NCI-H146 treated with DMSO at 0.1 percent for 48 hours (cell line): ENCODE results near the gene BPIFB2.

Experiments
- DNase-seq: peaks from one replicate; lab custom pipeline; 2025; ENCODE audit not compliant: unreplicated experiment; lab: John Stamatoyannopoulos, UW

BPIFB2 gene

GRCh38 chr20:33020278-33021161 is 13.0 kb downstream of the BPIFB2 start:
- DNase-seq = no peak

GRCh38 chr20:33021879-33022278 is 14.4 kb downstream of the BPIFB2 start:
- no peak for DNase-seq

GRCh38 chr20:33022289-33022688 is 14.8 kb downstream of the BPIFB2 start:
- DNase-seq = no peak

- no peak for DNase-seq
Observed at GRCh38 chr20:33022694-33023438, 15.4 kb downstream of the BPIFB2 start.

GRCh38 chr20:33023439-33024242 is 16.1 kb downstream of the BPIFB2 start:
- no peak for DNase-seq

GRCh38 chr20:33024243-33024560 is 16.7 kb downstream of the BPIFB2 start:
- no peak for DNase-seq

- DNase-seq = no peak
Observed at GRCh38 chr20:33024609-33025317, 17.3 kb downstream of the BPIFB2 start.

GRCh38 chr20:33025318-33025876 is 17.9 kb downstream of the BPIFB2 start:
- DNase-seq = no peak

- DNase-seq = no peak
Observed at GRCh38 chr20:33026072-33026778, 18.7 kb downstream of the BPIFB2 start.

GRCh38 chr20:33026779-33027759 is 19.6 kb downstream of the BPIFB2 start:
- DNase-seq = no peak

- no peak for DNase-seq
Observed at GRCh38 chr20:33027769-33028751, 20.6 kb downstream of the BPIFB2 start.

- no peak for DNase-seq
Observed at GRCh38 chr20:33028875-33029274, 21.4 kb downstream of the BPIFB2 start.

- DNase-seq = no peak
Observed at GRCh38 chr20:33030076-33030475, 22.6 kb downstream of the BPIFB2 start.

- no peak for DNase-seq
Observed at GRCh38 chr20:33030569-33030968, 23.1 kb downstream of the BPIFB2 start.

- no peak for DNase-seq
Observed at GRCh38 chr20:33031531-33031930, 24.0 kb downstream of the BPIFB2 start, which contains the start of gene BPIFB6. Gene BPIFB6, plus strand, starts transcription at chr20:33031648. Its CDS starts 0 bp downstream, at chr20:33031648.

GRCh38 chr20:33032555-33032954 is 25.1 kb downstream of the BPIFB2 start:
- no peak for DNase-seq

- no peak for DNase-seq
Observed at GRCh38 chr20:33033381-33033780, 25.9 kb downstream of the BPIFB2 start.
